ENCODE data around the gene SGSM2. TPM values are rescaled to one million over a fixed set of nuclear protein-coding genes. Genes with fewer than 3 reads are reported as not detected.

The SGSM2 gene
- polyA plus RNA-seq, 1 donor (not counting 4 experiments of a cell fraction or from before 2014, with no cell fraction given) = 16.4 TPM

- no peak overlapping the region for H2AFZ ChIP-seq (ENCODE audit: control insufficient read depth, low read length)
- no peaks in the 10 kb centered on the region for H3K27me3 ChIP-seq (ENCODE audit: control insufficient read depth, extremely low read depth, insufficient read depth, low read length)
- H3K79me2 ChIP-seq (ENCODE audit: control insufficient read depth, insufficient read depth, low read length) = no peaks in the 10 kb centered on the region
- H3K9ac ChIP-seq (ENCODE audit: control insufficient read depth, extremely low read depth, insufficient read depth, low read length) = no peak overlapping the region
- TF ChIP-seq EZH2 (IDR thresholded peaks at IDR 0.05; ENCODE audit: low read length) (no peak), CTCF (optimal IDR thresholded peaks at IDR 0.05 in 1 of 3, IDR thresholded peaks at IDR 0.05 in 1 of 3, conservative IDR thresholded peaks at IDR 0.05 in 1 of 3; ENCODE audit: extremely low read depth in 1 of 3, insufficient read depth in 2 of 3, low read length in 3 of 3) (peak; percentile 87 to 98 (median 91))
- dilution Hi-C loops (cut with MboI; ENCODE audit: extremely low pct_ligation_motif_present, low sequenced_read_pairs) = no loop called here
- DNase-seq (ENCODE audit: low read depth, low spot score) (no peak), FAIRE-seq (peak; percentile 88)
- H3K36me3 ChIP-seq (ENCODE audit: control insufficient read depth in 2 of 2, extremely low read depth in 1 of 2, insufficient read depth in 2 of 2, low read length in 2 of 2) = peaks cover 14 to 28% of the 10 kb centered on the region in 2 experiments
- no peak overlapping the region for H3K4me2 ChIP-seq (ENCODE audit: control insufficient read depth, extremely low read depth, insufficient read depth, low read depth, low read length)
- H4K20me1 ChIP-seq (ENCODE audit: control insufficient read depth, extremely low read depth, insufficient read depth, low read length) = no peaks in the 10 kb centered on the region
- no peaks in the 10 kb centered on the region for H3K9me3 ChIP-seq (ENCODE audit: control insufficient read depth, low read depth, low read length)
- H3K4me1 ChIP-seq (ENCODE audit: control insufficient read depth, extremely low read depth, insufficient read depth, low read length) = no peaks in the 10 kb centered on the region
- no peak overlapping the region for H3K4me3 ChIP-seq (ENCODE audit: control insufficient read depth in 2 of 3, extremely low read depth in 1 of 3, insufficient read depth in 2 of 3, low read depth in 1 of 3, low read length in 3 of 3)
- no peaks in the 10 kb centered on the region for H3K9me1 ChIP-seq (ENCODE audit: control insufficient read depth, extremely low read depth, insufficient read depth, low read length)
- H3K27ac ChIP-seq (ENCODE audit: control insufficient read depth, insufficient read depth, low read length) = peak overlapping the region; percentile 22
Measured at GRCh38 chr17:2416010-2416734, 78.9 kb downstream of the SGSM2 start.

GRCh38 chr17:2418572-2418971 lies 81.3 kb downstream of the SGSM2 start:
- H4K20me1 ChIP-seq (ENCODE audit: control insufficient read depth, extremely low read depth, insufficient read depth, low read length) = no peaks in the 10 kb centered on the region
- no peaks in the 10 kb centered on the region for H3K27me3 ChIP-seq (ENCODE audit: control insufficient read depth, extremely low read depth, insufficient read depth, low read length)
- H3K4me2 ChIP-seq (ENCODE audit: control insufficient read depth, extremely low read depth, insufficient read depth, low read depth, low read length) = no peak overlapping the region
- TF ChIP-seq CTCF (optimal IDR thresholded peaks at IDR 0.05 in 1 of 3, IDR thresholded peaks at IDR 0.05 in 1 of 3, conservative IDR thresholded peaks at IDR 0.05 in 1 of 3; ENCODE audit: extremely low read depth in 1 of 3, insufficient read depth in 2 of 3, low read length in 3 of 3) (no peak), EZH2 (IDR thresholded peaks at IDR 0.05; ENCODE audit: low read length) (no peak)
- no peaks in the 10 kb centered on the region for H3K9me1 ChIP-seq (ENCODE audit: control insufficient read depth, extremely low read depth, insufficient read depth, low read length)
- H3K27ac ChIP-seq (ENCODE audit: control insufficient read depth, insufficient read depth, low read length) = no peak overlapping the region
- H2AFZ ChIP-seq (ENCODE audit: control insufficient read depth, low read length) = no peak overlapping the region
- no peaks in the 10 kb centered on the region for H3K79me2 ChIP-seq (ENCODE audit: control insufficient read depth, insufficient read depth, low read length)
- FAIRE-seq (no peak), DNase-seq (ENCODE audit: low read depth, low spot score) (no peak)
- no peak overlapping the region for H3K9ac ChIP-seq (ENCODE audit: control insufficient read depth, extremely low read depth, insufficient read depth, low read length)
- H3K36me3 ChIP-seq (ENCODE audit: control insufficient read depth in 2 of 2, extremely low read depth in 1 of 2, insufficient read depth in 2 of 2, low read length in 2 of 2) = peaks cover 14 to 31% of the 10 kb centered on the region in 2 experiments
- no peaks in the 10 kb centered on the region for H3K9me3 ChIP-seq (ENCODE audit: control insufficient read depth, low read depth, low read length)
- no peak overlapping the region for H3K4me3 ChIP-seq (ENCODE audit: control insufficient read depth in 2 of 3, extremely low read depth in 1 of 3, insufficient read depth in 2 of 3, low read depth in 1 of 3, low read length in 3 of 3)
- dilution Hi-C loops (cut with MboI; ENCODE audit: extremely low pct_ligation_motif_present, low sequenced_read_pairs) = no loop called here
- H3K4me1 ChIP-seq (ENCODE audit: control insufficient read depth, extremely low read depth, insufficient read depth, low read length) = peaks cover 9% of the 10 kb centered on the region

All from keratinocyte (primary cell).